Erythroblast (primary cell): ENCODE results near the gene CNTFR.

Experiments used
- DNase-seq, 2 experiments: peaks; one replicate each; lab custom pipeline; 2025; lab: John Stamatoyannopoulos, UW
- GATA1 ChIP-seq: IDR thresholded peaks from 2 replicates; pipeline ENCODE4 v1.6.1; 2011; ENCODE audit warnings: low read depth, mild to moderate bottlenecking, control low read depth, low read length, moderate library complexity
- POLR2A ChIP-seq: IDR thresholded peaks from 2 replicates; pipeline ENCODE4 v1.6.1; 2011; ENCODE audit warnings: mild to moderate bottlenecking, low read length

The CNTFR gene

DNA sequence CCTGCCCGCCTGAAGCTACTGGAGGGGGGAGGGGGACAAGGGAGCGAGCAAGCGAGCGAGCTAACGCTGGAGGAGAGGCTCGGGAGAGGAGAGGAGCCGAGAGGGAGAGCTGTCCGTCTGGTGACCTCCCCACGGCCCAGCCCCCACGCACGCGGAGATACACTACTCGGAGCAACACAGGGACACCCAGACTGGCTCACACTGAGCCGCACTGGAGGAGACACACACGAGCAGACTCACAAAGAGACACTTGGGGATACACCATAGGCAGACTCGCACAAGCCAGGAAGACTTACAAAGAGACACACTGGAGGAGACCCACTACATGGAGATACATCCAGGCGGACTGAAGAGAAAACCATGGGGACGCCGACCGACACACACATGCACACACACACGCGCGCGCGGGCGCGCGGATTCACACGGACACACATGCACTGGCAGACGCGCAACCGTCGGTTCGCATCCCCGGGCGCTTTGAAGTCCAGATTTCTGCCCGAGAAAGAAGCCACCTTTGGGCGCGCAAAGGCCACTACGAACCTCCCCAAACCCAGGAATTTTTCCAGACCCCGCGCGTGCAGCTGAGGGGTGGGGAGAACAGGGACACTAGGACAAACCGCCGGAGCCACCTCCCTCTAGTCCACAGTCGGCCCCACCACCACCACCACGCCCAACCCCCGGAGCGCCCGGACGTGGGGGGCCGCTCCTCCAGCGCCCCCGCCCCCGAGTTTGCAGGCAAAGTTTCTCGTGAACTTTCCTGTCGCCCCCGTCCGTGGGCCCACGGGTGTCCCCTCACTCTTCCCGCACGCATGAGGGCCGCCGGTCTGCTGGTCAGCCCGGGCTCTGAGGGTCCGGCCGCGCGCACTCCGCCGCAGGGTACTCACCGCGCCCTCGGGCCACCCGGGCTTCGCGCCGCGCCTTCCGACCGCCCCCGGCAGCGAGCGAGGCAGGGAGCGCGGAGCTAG, 571 bp downstream of the CNTFR start:
- no peak for DNase-seq
- TF ChIP-seq GATA1 (no peak), POLR2A (no peak)

DNA sequence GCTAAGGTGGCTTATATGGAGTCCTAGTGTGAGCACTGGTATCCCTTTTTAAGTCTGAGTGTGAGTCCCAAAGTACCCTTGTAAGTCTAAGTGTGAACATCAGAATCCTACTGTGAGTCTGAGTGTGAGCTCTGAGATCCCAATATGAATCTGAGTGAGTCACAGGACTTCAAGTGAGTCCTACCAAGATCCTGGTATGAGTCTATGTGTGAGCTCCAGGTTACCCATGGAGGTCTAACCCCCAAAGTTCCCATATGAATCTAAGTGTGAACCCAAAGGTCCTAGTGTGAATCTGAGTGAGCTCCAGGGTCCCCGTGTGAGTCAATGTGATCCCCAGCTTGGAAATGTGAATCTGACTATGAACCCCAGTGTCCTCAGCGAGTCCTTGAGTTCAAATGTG, 2.3 kb downstream of the CNTFR start:
- no peak for DNase-seq
- TF ChIP-seq POLR2A (no peak), GATA1 (no peak)

DNA sequence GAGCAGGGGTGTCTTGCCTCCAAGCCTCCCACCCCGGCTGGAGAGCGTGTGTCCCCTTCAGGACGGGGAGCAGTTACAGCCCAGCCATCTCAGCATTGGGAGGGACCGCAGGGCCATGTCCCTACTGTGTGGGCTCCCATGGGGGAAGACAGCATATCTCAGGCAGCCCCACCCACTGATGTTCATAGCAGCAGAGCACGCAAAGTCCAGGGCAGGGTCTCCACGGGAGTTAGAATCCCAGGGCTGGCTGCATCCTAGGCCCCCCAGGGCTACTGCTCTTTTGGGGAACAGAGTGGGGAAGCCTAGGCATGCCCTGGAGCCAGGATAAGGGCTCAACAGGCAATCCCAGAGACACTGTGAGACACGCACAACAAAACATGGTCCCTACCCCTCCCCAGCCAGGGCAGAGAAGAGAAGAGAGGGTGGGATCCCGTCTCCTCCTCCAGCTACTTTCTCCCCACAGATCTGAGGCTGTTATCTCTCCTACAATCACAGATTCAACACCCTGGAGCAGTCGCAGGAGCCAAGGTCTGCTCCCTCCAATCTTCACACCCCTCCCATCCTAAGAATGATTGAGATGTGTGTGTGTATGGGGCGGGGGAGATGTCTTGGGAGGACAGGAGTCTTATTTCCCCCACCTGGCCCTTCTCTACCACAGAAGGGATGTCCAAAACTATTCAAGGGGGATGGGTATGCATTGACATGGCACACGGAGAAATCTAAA, 3.4 kb downstream of the CNTFR start:
- no peak for TF ChIP-seq GATA1
- no peak for TF ChIP-seq POLR2A
- no peak for DNase-seq

DNA sequence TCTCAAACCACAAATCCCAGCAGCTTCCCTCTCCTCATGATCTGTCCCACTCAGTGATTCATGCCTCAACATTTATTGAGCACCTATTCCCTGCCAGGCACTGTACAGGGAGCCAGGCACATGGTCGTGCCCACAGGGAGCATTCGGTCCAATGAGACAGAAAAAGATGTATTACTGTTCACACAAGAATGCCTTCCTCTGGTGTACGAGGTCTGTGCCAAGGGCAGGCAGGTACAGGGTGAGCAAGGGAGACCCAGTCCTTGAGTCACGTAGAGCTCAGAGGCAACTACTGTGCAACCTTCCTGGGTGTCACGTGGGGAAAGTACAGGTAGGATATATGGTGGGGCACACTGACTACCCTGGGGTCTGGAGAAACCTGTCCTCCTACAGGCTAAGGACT, 4.6 kb downstream of the CNTFR start:
- no peak for TF ChIP-seq GATA1
- TF ChIP-seq POLR2A = no peak

DNA sequence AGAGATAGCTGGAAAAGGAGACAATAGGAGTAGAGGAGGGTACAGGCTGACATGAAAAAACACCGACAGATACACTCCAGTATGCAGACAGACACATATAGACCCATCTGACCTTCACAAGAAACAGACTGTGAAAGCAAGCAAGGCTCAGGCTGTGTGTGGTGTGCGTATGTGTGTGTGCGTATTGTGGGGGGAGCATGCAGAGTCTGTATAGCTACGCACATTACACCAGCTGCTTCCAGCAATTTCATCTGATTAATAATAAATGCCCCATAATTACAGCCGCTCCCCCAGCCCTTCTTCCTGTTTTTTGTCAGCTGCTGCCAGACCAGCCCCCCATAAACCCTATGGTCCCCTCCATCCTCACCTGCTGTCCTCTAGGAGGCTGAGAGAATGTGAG, 6.7 kb downstream of the CNTFR start:
- no peak for DNase-seq
- TF ChIP-seq GATA1 = no peak

More for the DNA sequence above, 4.6 kb downstream of the CNTFR start:
- no peak for DNase-seq

DNA sequence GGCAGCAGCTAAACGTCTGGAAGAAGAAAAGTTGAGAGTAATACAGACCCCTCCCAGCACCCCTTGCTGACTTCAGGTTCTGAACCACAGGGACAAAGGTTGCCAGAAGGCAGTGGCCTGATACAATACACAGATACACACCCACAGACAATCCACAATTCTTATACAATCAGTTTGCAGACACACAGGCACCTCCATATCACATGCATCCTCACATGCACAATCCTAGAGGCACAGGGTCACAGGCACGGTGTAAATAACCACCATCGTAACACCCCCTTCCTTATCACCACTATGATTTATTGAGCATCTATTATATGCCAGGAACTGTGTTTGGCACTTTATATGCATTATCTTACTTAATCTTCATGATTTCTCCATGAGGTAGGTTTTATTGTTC, 8.2 kb downstream of the CNTFR start:
- no peak for TF ChIP-seq POLR2A
- TF ChIP-seq GATA1 = no peak
- DNase-seq = no peak

DNA sequence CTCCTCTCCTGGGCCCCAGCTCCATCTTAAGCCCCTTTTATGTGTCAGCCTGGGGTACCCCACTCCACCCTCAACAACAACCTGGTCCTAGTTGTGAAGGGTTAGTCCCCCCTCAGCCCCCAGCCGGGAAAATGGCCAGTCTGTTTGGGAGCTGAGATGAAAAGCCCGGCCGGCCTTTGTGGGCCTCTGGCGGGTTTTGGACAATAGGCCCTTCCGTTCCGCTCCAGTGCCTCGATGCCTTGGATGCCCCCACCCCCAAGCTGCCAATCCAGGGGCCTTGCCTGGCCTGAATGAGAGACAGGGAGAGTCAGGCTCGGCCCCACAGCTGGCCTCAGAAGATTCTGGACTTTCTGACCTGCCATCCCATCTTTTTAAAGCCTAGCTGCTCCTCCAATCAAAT, 9.2 kb downstream of the CNTFR start:
- TF ChIP-seq GATA1 (no peak), POLR2A (no peak)
- DNase-seq = no peak

GRCh38 chr9:34579808-34580163, 9.7 kb downstream of the CNTFR start:
- TF ChIP-seq POLR2A (no peak), GATA1 (no peak)
- DNase-seq = no peak

GRCh38 chr9:34579104-34579807, 10.3 kb downstream of the CNTFR start:
- TF ChIP-seq POLR2A = no peak
- no peak for TF ChIP-seq GATA1
- no peak for DNase-seq

GRCh38 chr9:34578241-34579103, 11.1 kb downstream of the CNTFR start:
- TF ChIP-seq POLR2A (no peak), GATA1 (no peak)
- no peak for DNase-seq

- DNase-seq = no peak
- no peak for TF ChIP-seq POLR2A
- no peak for TF ChIP-seq GATA1
Measured at GRCh38 chr9:34577400-34578240, 11.9 kb downstream of the CNTFR start.
